Neural cell (in vitro differentiated cells): ENCODE data around the gene GRB14.

ENCODE experiments used
- EP300 ChIP-seq: fragments of 450-650 bp; conservative IDR thresholded peaks from 2 replicates; pipeline ENCODE4 v1.6.1; 2014; ENCODE audit warnings: antibody characterized with exemption, mild to moderate bottlenecking, moderate library complexity; ENCODE audit not compliant: poor library complexity, severe bottlenecking
- MXI1 ChIP-seq: fragments of 450-650 bp; conservative IDR thresholded peaks from 2 replicates; pipeline ENCODE4 v1.6.1; 2014; ENCODE audit warnings: antibody characterized with exemption, mild to moderate bottlenecking; ENCODE audit not compliant: poor library complexity, severe bottlenecking
- POLR2AphosphoS5 ChIP-seq: IDR thresholded peaks from 2 replicates; pipeline ENCODE4 v1.6.1; 2012
- RAD21 ChIP-seq: fragments of 450-650 bp; conservative IDR thresholded peaks from 2 replicates; pipeline ENCODE4 v1.6.1; 2014; ENCODE audit warnings: antibody characterized with exemption, mild to moderate bottlenecking, moderate library complexity
- TF ChIP-seq, protein P1 (sequence below): fragments of 450-650 bp; IDR thresholded peaks from 2 replicates; pipeline ENCODE4 v1.5.1; 2014; ENCODE audit warnings: antibody characterized with exemption, mild to moderate bottlenecking, moderate library complexity; ENCODE audit not compliant: poor library complexity, severe bottlenecking
- TF ChIP-seq, protein P2 (sequence below): IDR thresholded peaks from 2 replicates; pipeline ENCODE4 v1.6.1; 2012; ENCODE audit warnings: borderline replicate concordance

DNA sequence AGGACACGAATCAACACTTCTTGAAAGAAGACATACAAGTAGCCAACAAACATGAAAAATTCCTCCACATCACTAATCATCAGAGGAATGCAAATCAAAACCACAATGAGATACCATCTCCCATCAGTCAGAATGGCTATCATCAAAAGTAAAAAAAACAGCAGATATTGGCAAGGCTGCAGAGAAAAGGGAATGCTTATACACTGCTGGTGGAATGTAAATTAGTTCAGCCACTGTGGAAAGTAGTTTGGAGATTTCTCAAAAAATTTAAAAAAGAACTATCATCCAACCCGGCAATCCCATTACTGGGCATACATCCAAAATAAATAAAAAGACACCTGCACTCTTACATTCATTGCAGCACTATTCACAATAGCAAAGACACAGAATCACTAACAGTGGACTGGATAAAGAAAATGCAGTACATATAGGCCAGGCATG is 78.7 kb downstream of the GRB14 start:
- TF ChIP-seq, protein P1, sequence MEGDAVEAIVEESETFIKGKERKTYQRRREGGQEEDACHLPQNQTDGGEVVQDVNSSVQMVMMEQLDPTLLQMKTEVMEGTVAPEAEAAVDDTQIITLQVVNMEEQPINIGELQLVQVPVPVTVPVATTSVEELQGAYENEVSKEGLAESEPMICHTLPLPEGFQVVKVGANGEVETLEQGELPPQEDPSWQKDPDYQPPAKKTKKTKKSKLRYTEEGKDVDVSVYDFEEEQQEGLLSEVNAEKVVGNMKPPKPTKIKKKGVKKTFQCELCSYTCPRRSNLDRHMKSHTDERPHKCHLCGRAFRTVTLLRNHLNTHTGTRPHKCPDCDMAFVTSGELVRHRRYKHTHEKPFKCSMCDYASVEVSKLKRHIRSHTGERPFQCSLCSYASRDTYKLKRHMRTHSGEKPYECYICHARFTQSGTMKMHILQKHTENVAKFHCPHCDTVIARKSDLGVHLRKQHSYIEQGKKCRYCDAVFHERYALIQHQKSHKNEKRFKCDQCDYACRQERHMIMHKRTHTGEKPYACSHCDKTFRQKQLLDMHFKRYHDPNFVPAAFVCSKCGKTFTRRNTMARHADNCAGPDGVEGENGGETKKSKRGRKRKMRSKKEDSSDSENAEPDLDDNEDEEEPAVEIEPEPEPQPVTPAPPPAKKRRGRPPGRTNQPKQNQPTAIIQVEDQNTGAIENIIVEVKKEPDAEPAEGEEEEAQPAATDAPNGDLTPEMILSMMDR = no peak
- TF ChIP-seq POLR2AphosphoS5 (no peak), EP300 (no peak), MXI1 (no peak), RAD21 (no peak)
- TF ChIP-seq, protein P2, sequence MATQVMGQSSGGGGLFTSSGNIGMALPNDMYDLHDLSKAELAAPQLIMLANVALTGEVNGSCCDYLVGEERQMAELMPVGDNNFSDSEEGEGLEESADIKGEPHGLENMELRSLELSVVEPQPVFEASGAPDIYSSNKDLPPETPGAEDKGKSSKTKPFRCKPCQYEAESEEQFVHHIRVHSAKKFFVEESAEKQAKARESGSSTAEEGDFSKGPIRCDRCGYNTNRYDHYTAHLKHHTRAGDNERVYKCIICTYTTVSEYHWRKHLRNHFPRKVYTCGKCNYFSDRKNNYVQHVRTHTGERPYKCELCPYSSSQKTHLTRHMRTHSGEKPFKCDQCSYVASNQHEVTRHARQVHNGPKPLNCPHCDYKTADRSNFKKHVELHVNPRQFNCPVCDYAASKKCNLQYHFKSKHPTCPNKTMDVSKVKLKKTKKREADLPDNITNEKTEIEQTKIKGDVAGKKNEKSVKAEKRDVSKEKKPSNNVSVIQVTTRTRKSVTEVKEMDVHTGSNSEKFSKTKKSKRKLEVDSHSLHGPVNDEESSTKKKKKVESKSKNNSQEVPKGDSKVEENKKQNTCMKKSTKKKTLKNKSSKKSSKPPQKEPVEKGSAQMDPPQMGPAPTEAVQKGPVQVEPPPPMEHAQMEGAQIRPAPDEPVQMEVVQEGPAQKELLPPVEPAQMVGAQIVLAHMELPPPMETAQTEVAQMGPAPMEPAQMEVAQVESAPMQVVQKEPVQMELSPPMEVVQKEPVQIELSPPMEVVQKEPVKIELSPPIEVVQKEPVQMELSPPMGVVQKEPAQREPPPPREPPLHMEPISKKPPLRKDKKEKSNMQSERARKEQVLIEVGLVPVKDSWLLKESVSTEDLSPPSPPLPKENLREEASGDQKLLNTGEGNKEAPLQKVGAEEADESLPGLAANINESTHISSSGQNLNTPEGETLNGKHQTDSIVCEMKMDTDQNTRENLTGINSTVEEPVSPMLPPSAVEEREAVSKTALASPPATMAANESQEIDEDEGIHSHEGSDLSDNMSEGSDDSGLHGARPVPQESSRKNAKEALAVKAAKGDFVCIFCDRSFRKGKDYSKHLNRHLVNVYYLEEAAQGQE = no peak
